ENCODE results near the gene TNC.

Gene TNC

DNA sequence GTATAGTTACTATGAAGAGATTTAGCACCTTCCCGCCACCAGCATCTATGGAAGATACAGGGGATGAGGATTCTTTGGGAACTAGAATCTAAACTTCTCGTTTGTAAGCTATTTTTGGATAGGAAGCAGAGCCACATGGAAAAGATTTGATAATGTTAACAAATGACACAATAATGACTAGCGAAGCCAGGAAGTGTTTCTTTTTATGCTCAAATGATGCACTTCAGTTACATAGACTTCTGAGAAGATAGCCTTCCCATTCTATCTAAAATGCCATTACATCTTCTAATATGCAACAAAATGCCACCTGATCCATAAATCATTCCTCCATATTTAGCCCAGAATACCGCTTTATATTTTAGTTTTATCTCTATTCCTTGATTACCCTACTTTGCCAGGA is 17.0 kb upstream of the TNC start:
- no peaks in the 10 kb centered on the region for H3K36me3 ChIP-seq (ENCODE audit: low read length)
- no peaks in the 10 kb centered on the region for H3K9me2 ChIP-seq (replicated peaks; ENCODE audit: insufficient read depth, low read length)
- H4K20me1 ChIP-seq (ENCODE audit: low read depth, low read length): no peaks in the 10 kb centered on the region
- H3K4me2 ChIP-seq (ENCODE audit: low read depth, low read length, poor library complexity, severe bottlenecking): no peak overlapping the region
- no peaks in the 10 kb centered on the region for H3F3A ChIP-seq (ENCODE audit: insufficient read depth)
- H2AFZ ChIP-seq (ENCODE audit: low read depth, low read length, severe bottlenecking): no peak overlapping the region
- no peak overlapping the region for H3K27ac ChIP-seq (ENCODE audit: low read depth, low read length)
- H3K27me3 ChIP-seq (ENCODE audit: low read length): no peaks in the 10 kb centered on the region
- H3K79me2 ChIP-seq (ENCODE audit: insufficient read depth, low read length): no peaks in the 10 kb centered on the region
- TF ChIP-seq, protein P1, sequence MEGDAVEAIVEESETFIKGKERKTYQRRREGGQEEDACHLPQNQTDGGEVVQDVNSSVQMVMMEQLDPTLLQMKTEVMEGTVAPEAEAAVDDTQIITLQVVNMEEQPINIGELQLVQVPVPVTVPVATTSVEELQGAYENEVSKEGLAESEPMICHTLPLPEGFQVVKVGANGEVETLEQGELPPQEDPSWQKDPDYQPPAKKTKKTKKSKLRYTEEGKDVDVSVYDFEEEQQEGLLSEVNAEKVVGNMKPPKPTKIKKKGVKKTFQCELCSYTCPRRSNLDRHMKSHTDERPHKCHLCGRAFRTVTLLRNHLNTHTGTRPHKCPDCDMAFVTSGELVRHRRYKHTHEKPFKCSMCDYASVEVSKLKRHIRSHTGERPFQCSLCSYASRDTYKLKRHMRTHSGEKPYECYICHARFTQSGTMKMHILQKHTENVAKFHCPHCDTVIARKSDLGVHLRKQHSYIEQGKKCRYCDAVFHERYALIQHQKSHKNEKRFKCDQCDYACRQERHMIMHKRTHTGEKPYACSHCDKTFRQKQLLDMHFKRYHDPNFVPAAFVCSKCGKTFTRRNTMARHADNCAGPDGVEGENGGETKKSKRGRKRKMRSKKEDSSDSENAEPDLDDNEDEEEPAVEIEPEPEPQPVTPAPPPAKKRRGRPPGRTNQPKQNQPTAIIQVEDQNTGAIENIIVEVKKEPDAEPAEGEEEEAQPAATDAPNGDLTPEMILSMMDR (IDR thresholded peaks at IDR 0.05; ENCODE audit: insufficient read depth, low read length, poor library complexity, severe bottlenecking): no peak
- TF ChIP-seq EZH2phosphoT487 (conservative IDR thresholded peaks at IDR 0.05; ENCODE audit: low read length): no peak
- no peaks in the 10 kb centered on the region for H3K9me3 ChIP-seq (ENCODE audit: insufficient read depth, low read length)
- no peak overlapping the region for H3K4me3 ChIP-seq (ENCODE audit: insufficient read depth, low read length, poor library complexity, severe bottlenecking)
- no peak overlapping the region for H3K9ac ChIP-seq (ENCODE audit: low read length)

DNA sequence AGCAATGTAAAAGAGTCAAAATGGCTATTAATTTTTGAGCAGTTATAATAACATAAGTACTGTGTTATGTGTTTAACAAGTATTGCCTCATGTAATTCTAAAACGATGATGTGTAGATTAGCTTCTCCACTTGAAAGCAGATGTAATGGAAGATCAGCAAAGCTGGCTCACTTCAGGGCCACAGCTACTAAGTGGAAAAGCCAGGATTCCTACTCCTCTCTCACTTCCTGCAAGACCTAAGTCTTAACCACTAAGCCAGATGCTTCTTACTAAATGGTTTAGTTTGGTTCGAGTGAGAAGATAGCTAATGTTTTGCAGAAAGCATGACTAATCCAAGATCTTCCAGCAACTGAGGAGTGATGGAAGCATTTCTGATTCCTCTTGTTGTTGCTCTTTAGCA is 15.7 kb upstream of the TNC start:
- Histone ChIP-seq H4K20me1 (ENCODE audit: low read depth, low read length) (no peaks in the 10 kb centered on the region), H2AFZ (ENCODE audit: low read depth, low read length, severe bottlenecking) (no peak overlapping the region), H3F3A (ENCODE audit: insufficient read depth) (no peaks in the 10 kb centered on the region), H3K9me2 (replicated peaks; ENCODE audit: insufficient read depth, low read length) (no peaks in the 10 kb centered on the region), H3K36me3 (ENCODE audit: low read length) (no peaks in the 10 kb centered on the region), H3K27ac (ENCODE audit: low read depth, low read length) (no peak overlapping the region), H3K4me3 (ENCODE audit: insufficient read depth, low read length, poor library complexity, severe bottlenecking) (no peak overlapping the region), H3K9me3 (ENCODE audit: insufficient read depth, low read length) (no peaks in the 10 kb centered on the region), H3K4me2 (ENCODE audit: low read depth, low read length, poor library complexity, severe bottlenecking) (no peak overlapping the region), H3K9ac (ENCODE audit: low read length) (no peak overlapping the region), H3K79me2 (ENCODE audit: insufficient read depth, low read length) (no peaks in the 10 kb centered on the region), H3K27me3 (ENCODE audit: low read length) (no peaks in the 10 kb centered on the region)
- TF ChIP-seq, protein P1 (IDR thresholded peaks at IDR 0.05; ENCODE audit: insufficient read depth, low read length, poor library complexity, severe bottlenecking): no peak
- TF ChIP-seq EZH2phosphoT487 (conservative IDR thresholded peaks at IDR 0.05; ENCODE audit: low read length): no peak

- Histone ChIP-seq H3K79me2 (ENCODE audit: insufficient read depth, low read length) (no peaks in the 10 kb centered on the region), H3K4me3 (ENCODE audit: insufficient read depth, low read length, poor library complexity, severe bottlenecking) (no peak overlapping the region), H3K9ac (ENCODE audit: low read length) (no peak overlapping the region), H4K20me1 (ENCODE audit: low read depth, low read length) (no peaks in the 10 kb centered on the region), H3F3A (ENCODE audit: insufficient read depth) (no peaks in the 10 kb centered on the region), H3K4me2 (ENCODE audit: low read depth, low read length, poor library complexity, severe bottlenecking) (no peak overlapping the region), H3K36me3 (ENCODE audit: low read length) (no peaks in the 10 kb centered on the region), H3K27ac (ENCODE audit: low read depth, low read length) (no peak overlapping the region), H3K9me2 (replicated peaks; ENCODE audit: insufficient read depth, low read length) (no peaks in the 10 kb centered on the region), H3K27me3 (ENCODE audit: low read length) (no peaks in the 10 kb centered on the region), H2AFZ (ENCODE audit: low read depth, low read length, severe bottlenecking) (no peak overlapping the region), H3K9me3 (ENCODE audit: insufficient read depth, low read length) (no peaks in the 10 kb centered on the region)
- TF ChIP-seq, protein P1 (IDR thresholded peaks at IDR 0.05; ENCODE audit: insufficient read depth, low read length, poor library complexity, severe bottlenecking): no peak
- no peak for TF ChIP-seq EZH2phosphoT487 (conservative IDR thresholded peaks at IDR 0.05; ENCODE audit: low read length)
Measured at GRCh38 chr9:115132648-115133047, 14.7 kb upstream of the TNC start.

Measured in SU-DHL-6 (cell line).